Measurements from ENCODE around the gene DAPK1. TPM values are rescaled to one million over a fixed set of nuclear protein-coding genes. Genes with fewer than 3 reads are reported as not detected.

The DAPK1 gene
- total and polyA plus RNA-seq, 5 donors from 2014 or later: 0.14 to 3.5 (median 0.42) TPM; not detected in 2

GRCh38 chr9:87683751-87684626 lies 186.3 kb downstream of the DAPK1 start:
- Histone ChIP-seq H3K27ac (ENCODE audit: insufficient read depth, low read length, poor library complexity, severe bottlenecking) (no peak overlapping the region), H3K27me3 (ENCODE audit: control insufficient read depth, insufficient read depth, low read length) (no peaks in the 10 kb centered on the region), H3K9me3 (ENCODE audit: control insufficient read depth in 2 of 2, low read length in 2 of 2) (no peaks in the 10 kb centered on the region), H3K4me3 (ENCODE audit: low read depth, low read length) (no peak overlapping the region), H3K4me1 (ENCODE audit: control insufficient read depth, insufficient read depth, low read length, poor library complexity, severe bottlenecking) (peaks cover 3% of the 10 kb centered on the region), H3K36me3 (ENCODE audit: control insufficient read depth, insufficient read depth, low read length) (no peaks in the 10 kb centered on the region)
- H3K4me3 Mint-ChIP-seq: no peak overlapping the region
- H3K4me1 Mint-ChIP-seq: peaks cover 0 to 18% (median 3%) of the 10 kb centered on the region in 4 donors
- ATAC-seq (ENCODE audit: low read depth in 2 of 2) (no peak), DNase-seq (no peak)
- no peaks in the 10 kb centered on the region for H3K36me3 Mint-ChIP-seq
- peaks cover 0 to 2% (median 0%) of the 10 kb centered on the region in 7 donors for H3K9me3 Mint-ChIP-seq
- H3K27me3 Mint-ChIP-seq: peaks cover 5% of the 10 kb centered on the region
- no peak overlapping the region for H3K27ac Mint-ChIP-seq

GRCh38 chr9:87684627-87685219 lies 187.1 kb downstream of the DAPK1 start:
- no peak for ATAC-seq (ENCODE audit: low read depth in 2 of 2)
- peak overlapping the region in 1 of 3 donors; percentile 90 for H3K27ac Mint-ChIP-seq
- DNase-seq: no peak
- Histone ChIP-seq H3K27ac (ENCODE audit: insufficient read depth, low read length, poor library complexity, severe bottlenecking) (no peak overlapping the region), H3K4me3 (ENCODE audit: low read depth, low read length) (no peak overlapping the region), H3K4me1 (ENCODE audit: control insufficient read depth, insufficient read depth, low read length, poor library complexity, severe bottlenecking) (peaks cover 3% of the 10 kb centered on the region), H3K9me3 (ENCODE audit: control insufficient read depth in 2 of 2, low read length in 2 of 2) (no peaks in the 10 kb centered on the region), H3K36me3 (ENCODE audit: control insufficient read depth, insufficient read depth, low read length) (no peaks in the 10 kb centered on the region), H3K27me3 (ENCODE audit: control insufficient read depth, insufficient read depth, low read length) (no peaks in the 10 kb centered on the region)
- H3K36me3 Mint-ChIP-seq: no peaks in the 10 kb centered on the region
- H3K4me3 Mint-ChIP-seq: no peak overlapping the region
- H3K9me3 Mint-ChIP-seq: peaks cover 0 to 2% (median 0%) of the 10 kb centered on the region in 7 donors
- H3K27me3 Mint-ChIP-seq: peaks cover 5% of the 10 kb centered on the region
- H3K4me1 Mint-ChIP-seq: peaks cover 0 to 18% (median 3%) of the 10 kb centered on the region in 4 donors

- Mint-ChIP-seq H3K4me1 (peaks cover 0 to 18% (median 3%) of the 10 kb centered on the region in 4 donors), H3K27ac (peak overlapping the region in 2 of 3 donors; percentile 60 to 90), H3K9me3 (peaks cover 0 to 2% (median 0%) of the 10 kb centered on the region in 7 donors), H3K4me3 (peak overlapping the region in 2 of 4 donors; percentile 10 to 76), H3K27me3 (peaks cover 7% of the 10 kb centered on the region), H3K36me3 (no peaks in the 10 kb centered on the region)
- H3K4me3 ChIP-seq (ENCODE audit: low read depth, low read length): peak overlapping the region; percentile 31
- ATAC-seq (ENCODE audit: low read depth in 2 of 2) (no peak), DNase-seq (no peak)
- no peak overlapping the region for H3K27ac ChIP-seq (ENCODE audit: insufficient read depth, low read length, poor library complexity, severe bottlenecking)
- H3K27me3 ChIP-seq (ENCODE audit: control insufficient read depth, insufficient read depth, low read length): no peaks in the 10 kb centered on the region
- no peaks in the 10 kb centered on the region for H3K9me3 ChIP-seq (ENCODE audit: control insufficient read depth in 2 of 2, low read length in 2 of 2)
- peaks cover 3% of the 10 kb centered on the region for H3K4me1 ChIP-seq (ENCODE audit: control insufficient read depth, insufficient read depth, low read length, poor library complexity, severe bottlenecking)
- no peaks in the 10 kb centered on the region for H3K36me3 ChIP-seq (ENCODE audit: control insufficient read depth, insufficient read depth, low read length)
These were observed 187.8 kb downstream of the DAPK1 start for GRCh38 chr9:87685441-87685840.

GRCh38 chr9:87685871-87686519 lies 188.3 kb downstream of the DAPK1 start:
- H3K9me3 Mint-ChIP-seq: peaks cover 0 to 2% (median 0%) of the 10 kb centered on the region in 7 donors
- ATAC-seq (ENCODE audit: low read depth in 2 of 2): no peak
- H3K4me3 ChIP-seq (ENCODE audit: low read depth, low read length): peak overlapping the region; percentile 31
- peaks cover 0 to 18% (median 3%) of the 10 kb centered on the region in 4 donors for H3K4me1 Mint-ChIP-seq
- H3K4me3 Mint-ChIP-seq: peak overlapping the region in 1 of 4 donors; percentile 76
- peaks cover 9% of the 10 kb centered on the region for H3K27me3 Mint-ChIP-seq
- peaks cover 3% of the 10 kb centered on the region for H3K4me1 ChIP-seq (ENCODE audit: control insufficient read depth, insufficient read depth, low read length, poor library complexity, severe bottlenecking)
- H3K27me3 ChIP-seq (ENCODE audit: control insufficient read depth, insufficient read depth, low read length): no peaks in the 10 kb centered on the region
- H3K27ac Mint-ChIP-seq: peak overlapping the region in 2 of 3 donors; percentile 60 to 90
- H3K36me3 Mint-ChIP-seq: no peaks in the 10 kb centered on the region
- no peak for DNase-seq
- no peaks in the 10 kb centered on the region for H3K36me3 ChIP-seq (ENCODE audit: control insufficient read depth, insufficient read depth, low read length)
- no peak overlapping the region for H3K27ac ChIP-seq (ENCODE audit: insufficient read depth, low read length, poor library complexity, severe bottlenecking)
- no peaks in the 10 kb centered on the region for H3K9me3 ChIP-seq (ENCODE audit: control insufficient read depth in 2 of 2, low read length in 2 of 2)

- H3K36me3 Mint-ChIP-seq: no peaks in the 10 kb centered on the region
- H3K27ac Mint-ChIP-seq: no peak overlapping the region
- H3K9me3 Mint-ChIP-seq: peaks cover 0 to 2% (median 0%) of the 10 kb centered on the region in 7 donors
- peaks cover 0 to 18% (median 3%) of the 10 kb centered on the region in 4 donors for H3K4me1 Mint-ChIP-seq
- H3K4me3 Mint-ChIP-seq: no peak overlapping the region
- DNase-seq: no peak
- Histone ChIP-seq H3K27ac (ENCODE audit: insufficient read depth, low read length, poor library complexity, severe bottlenecking) (no peak overlapping the region), H3K36me3 (ENCODE audit: control insufficient read depth, insufficient read depth, low read length) (no peaks in the 10 kb centered on the region), H3K4me3 (ENCODE audit: low read depth, low read length) (no peak overlapping the region), H3K4me1 (ENCODE audit: control insufficient read depth, insufficient read depth, low read length, poor library complexity, severe bottlenecking) (peaks cover 3% of the 10 kb centered on the region), H3K27me3 (ENCODE audit: control insufficient read depth, insufficient read depth, low read length) (no peaks in the 10 kb centered on the region), H3K9me3 (ENCODE audit: control insufficient read depth in 2 of 2, low read length in 2 of 2) (no peaks in the 10 kb centered on the region)
- H3K27me3 Mint-ChIP-seq: peaks cover 9% of the 10 kb centered on the region
- no peak for ATAC-seq (ENCODE audit: low read depth in 2 of 2)
These were observed 188.9 kb downstream of the DAPK1 start for GRCh38 chr9:87686520-87687090.

GRCh38 chr9:87687207-87687606 lies 189.5 kb downstream of the DAPK1 start:
- H3K36me3 Mint-ChIP-seq: no peaks in the 10 kb centered on the region
- ATAC-seq (ENCODE audit: low read depth in 2 of 2) (no peak), DNase-seq (no peak)
- H3K27me3 Mint-ChIP-seq: peaks cover 9% of the 10 kb centered on the region
- H3K4me3 Mint-ChIP-seq: no peak overlapping the region
- Histone ChIP-seq H3K36me3 (ENCODE audit: control insufficient read depth, insufficient read depth, low read length) (no peaks in the 10 kb centered on the region), H3K4me3 (ENCODE audit: low read depth, low read length) (no peak overlapping the region), H3K27ac (ENCODE audit: insufficient read depth, low read length, poor library complexity, severe bottlenecking) (no peak overlapping the region), H3K4me1 (ENCODE audit: control insufficient read depth, insufficient read depth, low read length, poor library complexity, severe bottlenecking) (peaks cover 3% of the 10 kb centered on the region), H3K27me3 (ENCODE audit: control insufficient read depth, insufficient read depth, low read length) (no peaks in the 10 kb centered on the region), H3K9me3 (ENCODE audit: control insufficient read depth in 2 of 2, low read length in 2 of 2) (no peaks in the 10 kb centered on the region)
- peaks cover 0 to 2% (median 0%) of the 10 kb centered on the region in 7 donors for H3K9me3 Mint-ChIP-seq
- no peak overlapping the region for H3K27ac Mint-ChIP-seq
- peaks cover 0 to 18% (median 3%) of the 10 kb centered on the region in 4 donors for H3K4me1 Mint-ChIP-seq

- no peak for ATAC-seq (ENCODE audit: low read depth in 2 of 2)
- H3K9me3 ChIP-seq (ENCODE audit: control insufficient read depth in 2 of 2, low read length in 2 of 2): peaks cover 3 to 4% of the 10 kb centered on the region in 2 experiments
- Mint-ChIP-seq H3K27me3 (peaks cover 4% of the 10 kb centered on the region), H3K4me1 (no peaks in the 10 kb centered on the region), H3K27ac (no peak overlapping the region), H3K4me3 (no peak overlapping the region), H3K36me3 (no peaks in the 10 kb centered on the region), H3K9me3 (peaks cover 0 to 13% (median 2%) of the 10 kb centered on the region in 7 donors)
- no peak overlapping the region for H3K27ac ChIP-seq (ENCODE audit: insufficient read depth, low read length, poor library complexity, severe bottlenecking)
- H3K4me1 ChIP-seq (ENCODE audit: control insufficient read depth, insufficient read depth, low read length, poor library complexity, severe bottlenecking): no peaks in the 10 kb centered on the region
- H3K36me3 ChIP-seq (ENCODE audit: control insufficient read depth, insufficient read depth, low read length): no peaks in the 10 kb centered on the region
- no peak overlapping the region for H3K4me3 ChIP-seq (ENCODE audit: low read depth, low read length)
- DNase-seq: no peak
- no peaks in the 10 kb centered on the region for H3K27me3 ChIP-seq (ENCODE audit: control insufficient read depth, insufficient read depth, low read length)
These were observed 196.6 kb downstream of the DAPK1 start for GRCh38 chr9:87694236-87694755.

Data from CD4-positive, CD25-positive, alpha-beta regulatory T cell (primary cell).